PC-3 (cell line): ENCODE data around the gene TTLL9. TPM values are rescaled to one million over a fixed set of nuclear protein-coding genes. Genes with fewer than 3 reads are reported as not detected.

ENCODE experiments used
- ATAC-seq: fragments of 200-7000 bp; cut with Tn5 transposase; 2 replicates; pipeline ENCODE4 v1.9.1; 2020; ENCODE audit warnings: mild to moderate bottlenecking, moderate library complexity
- BruUV-seq: library from RNA; stranded (reverse); fragments of 400-500 nt; replicated peaks from 2 replicates; lab custom pipeline; 2021; lab: Mats Ljungman, UMichigan
- CTCF ChIA-PET: fragments of 300-600 bp; sonication (Branson Sonifier 250); formaldehyde crosslinking; loops from one replicate; lab custom pipeline; 2022; ENCODE audit warnings: antibody characterized with exemption; lab: Charles Lee
- POLR2A ChIA-PET: fragments of 300-600 bp; sonication (Branson Sonifier 250); formaldehyde crosslinking; loops from one replicate; lab custom pipeline; 2022; ENCODE audit warnings: antibody characterized with exemption; ENCODE audit not compliant: unreplicated experiment; lab: Charles Lee
- DNase-seq: peaks from one replicate; pipeline ENCODE4 v3.0.0-alpha.2; 2015
- H2AFZ ChIP-seq: fragments of 300-600 bp; sonication (generic); 2 replicates; pipeline ENCODE4 v1.6.0; 2016; ENCODE audit warnings: antibody characterized with exemption, low read length
- H3F3A ChIP-seq: fragments of 300-600 bp; sonication (generic); one replicate; pipeline ENCODE4 v1.6.0; 2017; ENCODE audit warnings: antibody characterized with exemption, low read length, control low read depth, mild to moderate bottlenecking; ENCODE audit not compliant: unreplicated experiment
- H3K27ac ChIP-seq: fragments of 300-600 bp; sonication (generic); 2 replicates; pipeline ENCODE4 v1.5.1; 2016; ENCODE audit warnings: mild to moderate bottlenecking, low read length
- H3K27me3 ChIP-seq: fragments of 300-600 bp; sonication (generic); 2 replicates; pipeline ENCODE4 v1.6.1; 2016; ENCODE audit warnings: low read length, mixed read lengths
- H3K36me3 ChIP-seq: fragments of 300-600 bp; sonication (generic); 2 replicates; pipeline ENCODE4 v1.6.1; 2016; ENCODE audit warnings: low read depth, mixed run types, low read length, mixed read lengths
- H3K4me1 ChIP-seq: fragments of 300-600 bp; sonication (generic); 2 replicates; pipeline ENCODE4 v1.5.1; 2016; ENCODE audit warnings: low read length; ENCODE audit not compliant: insufficient read depth
- H3K4me2 ChIP-seq: fragments of 300-600 bp; sonication (generic); 2 replicates; pipeline ENCODE4 v1.6.0; 2016; ENCODE audit warnings: low read length
- H3K4me3 ChIP-seq: fragments of 300-600 bp; sonication (generic); 2 replicates; pipeline ENCODE4 v1.5.1; 2016; ENCODE audit warnings: mild to moderate bottlenecking, low read length, mixed read lengths
- H3K79me2 ChIP-seq: fragments of 300-600 bp; sonication (generic); 2 replicates; pipeline ENCODE4 v1.6.1; 2017; ENCODE audit warnings: low read length, mixed read lengths
- H3K9ac ChIP-seq: fragments of 300-600 bp; sonication (generic); 2 replicates; pipeline ENCODE4 v1.6.0; 2016; ENCODE audit warnings: mild to moderate bottlenecking, low read length
- H3K9me2 ChIP-seq: fragments of 300-600 bp; sonication (generic); replicated peaks from 2 replicates; pipeline ENCODE4 v1.6.1; 2016; ENCODE audit warnings: mixed run types, low read length, mixed read lengths
- H3K9me3 ChIP-seq: fragments of 300-600 bp; sonication (generic); 2 replicates; pipeline ENCODE4 v1.6.1; 2016; ENCODE audit warnings: low read length, mixed read lengths
- H4K20me1 ChIP-seq: fragments of 300-600 bp; sonication (generic); 2 replicates; pipeline ENCODE4 v1.6.1; 2016; ENCODE audit warnings: low read length, mixed read lengths
- CTCF ChIP-seq: fragments of 300-600 bp; sonication (generic); conservative IDR thresholded peaks from 2 replicates; pipeline ENCODE4 v1.5.1; 2017; ENCODE audit warnings: antibody characterized with exemption, low read depth, mild to moderate bottlenecking, low read length
- EZH2 ChIP-seq: fragments of 300-600 bp; sonication (generic); IDR thresholded peaks from one replicate; pipeline ENCODE4 v1.6.1; 2017; ENCODE audit warnings: antibody characterized with exemption, mild to moderate bottlenecking, low read length; ENCODE audit not compliant: unreplicated experiment
- EZH2phosphoT487 ChIP-seq: fragments of 300-600 bp; sonication (generic); IDR thresholded peaks from 2 replicates; pipeline ENCODE4 v1.6.1; 2018; ENCODE audit warnings: mild to moderate bottlenecking, antibody characterized with exemption, low read length, borderline replicate concordance
- intact Hi-C: fragments of 100-400 bp; cut with micrococcal nuclease; formaldehyde crosslinking; loops from 2 replicates; pipeline ENCODE4 v1.9.0; 2023
- total RNA-seq: library from RNA; depleted of rRNA; stranded (reverse); fragments of >200 nt; gene quantifications from 2 replicates; pipeline ENCODE4 v1.2.3, GENCODE V29; 2014

Gene TTLL9
- total RNA-seq, 1 experiment from 2014 or later = not detected

GRCh38 chr20:31822421-31823330 is 47.8 kb upstream of the TTLL9 start:
- H3K4me2 ChIP-seq = peak overlapping the region; percentile 69
- DNase-seq (peak; percentile 58), ATAC-seq (peak; percentile 91)
- no peak for TF ChIP-seq EZH2
- peak; percentile 99 for TF ChIP-seq CTCF
- no peaks in the 10 kb centered on the region for H3K27me3 ChIP-seq
- no peaks in the 10 kb centered on the region for H3K36me3 ChIP-seq
- CTCF ChIA-PET = interaction anchor here (0.5 to 1.0 kb wide), 6 partner anchors 23 to 206 kb away, joined by 3 to 6 read pairs (median 4); partner anchors contain the start of genes FOXS1 and PDRG1
- no TSS peak for BruUV-seq
- H3K9me3 ChIP-seq = no peaks in the 10 kb centered on the region
- no peaks in the 10 kb centered on the region for H3F3A ChIP-seq
- H3K79me2 ChIP-seq = no peaks in the 10 kb centered on the region
- H3K4me1 ChIP-seq = no peaks in the 10 kb centered on the region
- peak overlapping the region; percentile 45; the same call in 1 of the 2 replicates for H3K4me3 ChIP-seq
- POLR2A ChIA-PET = interaction anchor here (0.5 kb wide), 1 partner anchor 128 kb away, joined by 3 read pairs; no protein-coding TSS in a partner anchor
- no peaks in the 10 kb centered on the region for H3K9me2 ChIP-seq
- intact Hi-C loops = loop anchor here (1.0 kb wide), 4 partner anchors 24 to 270 kb away; partner anchors contain the start of gene PDRG1
- no peak overlapping the region for H3K27ac ChIP-seq
- no peak overlapping the region for H3K9ac ChIP-seq
- H2AFZ ChIP-seq = peak overlapping the region; percentile 55; the same call in 1 of the 2 replicates
- H4K20me1 ChIP-seq = no peaks in the 10 kb centered on the region

GRCh38 chr20:31823360-31824124 is 46.9 kb upstream of the TTLL9 start:
- intact Hi-C loops = loop anchor here (1.0 kb wide), 3 partner anchors 23 to 269 kb away; partner anchors contain the start of gene PDRG1
- no peaks in the 10 kb centered on the region for H3K4me1 ChIP-seq
- H4K20me1 ChIP-seq = no peaks in the 10 kb centered on the region
- BruUV-seq = no TSS peak
- no peaks in the 10 kb centered on the region for H3F3A ChIP-seq
- H2AFZ ChIP-seq = no peak overlapping the region
- no peaks in the 10 kb centered on the region for H3K27me3 ChIP-seq
- no peak overlapping the region for H3K27ac ChIP-seq
- no peak overlapping the region for H3K4me3 ChIP-seq
- ATAC-seq (no peak), DNase-seq (no peak)
- H3K9me2 ChIP-seq = no peaks in the 10 kb centered on the region
- ChIA-PET POLR2A (interaction anchor here (0.5 kb wide), 1 partner anchor 127 kb away, joined by 3 read pairs; no protein-coding TSS in a partner anchor), CTCF (interaction anchor here (0.5 to 1.0 kb wide), 6 partner anchors 22 to 205 kb away, joined by 3 to 6 read pairs (median 4); partner anchors contain the start of genes FOXS1 and PDRG1)
- TF ChIP-seq CTCF (no peak), EZH2phosphoT487 (no peak), EZH2 (no peak)
- H3K36me3 ChIP-seq = no peaks in the 10 kb centered on the region
- H3K4me2 ChIP-seq = no peak overlapping the region
- no peaks in the 10 kb centered on the region for H3K9me3 ChIP-seq
- no peaks in the 10 kb centered on the region for H3K79me2 ChIP-seq
- H3K9ac ChIP-seq = no peak overlapping the region
